HCT116 (cell line): ENCODE data around the gene PPP2R5B. TPM values are rescaled to one million over a fixed set of nuclear protein-coding genes. Genes with fewer than 3 reads are reported as not detected.

ENCODE experiments used
- ATAC-seq: fragments of 200-7000 bp; cut with Tn5 transposase; 2 replicates; pipeline ENCODE4 v1.9.1; 2020; ENCODE audit warnings: mild to moderate bottlenecking, moderate library complexity
- BruUV-seq: library from RNA; stranded (reverse); fragments of 400-500 nt; replicated peaks from 2 replicates; lab custom pipeline; 2021; lab: Mats Ljungman, UMichigan
- CTCF ChIA-PET: fragments of 300-600 bp; sonication (Branson Sonifier 250); formaldehyde crosslinking; loops from one replicate; lab custom pipeline; 2021; ENCODE audit warnings: antibody characterized with exemption; lab: Charles Lee
- POLR2A ChIA-PET: fragments of 300-600, 350-600 bp; sonication (Branson Sonifier 250); formaldehyde crosslinking; loops from one replicate; lab custom pipeline; 2021; ENCODE audit warnings: antibody characterized with exemption; lab: Charles Lee
- RAD21 ChIA-PET, 2 experiments: fragments of 300-600 bp; sonication (Branson Sonifier 250); formaldehyde crosslinking; loops; one replicate each; lab custom pipeline; 2023; ENCODE audit warnings: low total read pairs in 2 of 2; ENCODE audit not compliant: uncharacterized antibody in 2 of 2, unreplicated experiment in 2 of 2, low non-redundant PET in 1 of 2; lab: Charles Lee
- DNase-seq: peaks from one replicate; pipeline ENCODE4 v3.0.0-alpha.2; 2010; ENCODE audit warnings: low read depth, low spot score
- H2AFZ ChIP-seq: fragments of 200-600 bp; shearing (Covaris generic), sonication (generic); 2 replicates; pipeline ENCODE4 v1.6.1; 2017; ENCODE audit warnings: low read depth, mixed run types, mixed read lengths, antibody characterized with exemption, low read length; ENCODE audit not compliant: poor library complexity, severe bottlenecking
- H3K27ac ChIP-seq: 2 replicates; pipeline ENCODE4 v1.5.1; 2012; ENCODE audit warnings: low read depth, low read length
- H3K27me3 ChIP-seq: fragments of 200-600 bp; sonication (generic); 2 replicates; pipeline ENCODE4 v1.6.1; 2016; ENCODE audit warnings: mixed run types, low read length, mixed read lengths; ENCODE audit not compliant: insufficient read depth
- H3K36me3 ChIP-seq, 2 experiments: fragments of 200-500 bp in 1 of 2; fragments of 200-600 bp in 1 of 2; sonication (Bioruptor generic) in 1 of 2; sonication (generic) in 1 of 2; 2 replicates each; pipeline versions ENCODE4 v1.5.1 to v1.6.1; 2014 to 2016; ENCODE audit warnings: low read length in 2 of 2, inconsistent platforms in 1 of 2, mixed read lengths in 1 of 2, mixed run types in 1 of 2; ENCODE audit not compliant: insufficient read depth in 2 of 2, control insufficient read depth in 1 of 2
- H3K4me1 ChIP-seq, 2 experiments: fragments of 200-600 bp in 1 of 2; sonication (generic) in 1 of 2; 2 replicates each; pipeline versions ENCODE4 v1.5.1 to v1.6.1; 2012 to 2017; ENCODE audit warnings: low read length in 2 of 2, inconsistent platforms in 1 of 2, mild to moderate bottlenecking in 1 of 2, mixed read lengths in 1 of 2, mixed run types in 1 of 2, moderate library complexity in 1 of 2; ENCODE audit not compliant: insufficient read depth in 2 of 2, control insufficient read depth in 1 of 2
- H3K4me2 ChIP-seq: fragments of 200-600 bp; sonication (generic); 2 replicates; pipeline ENCODE4 v1.6.1; 2017; ENCODE audit warnings: mixed run types, low read length, mixed read lengths
- H3K4me3 ChIP-seq, 2 experiments: fragments of 200-600 bp in 1 of 2; sonication (generic) in 1 of 2; replicated peaks in 1 of 2; 2 replicates each; pipeline ENCODE4 v1.5.1; 2011 to 2016; ENCODE audit warnings: low read length in 2 of 2, control low read depth in 1 of 2, low read depth in 1 of 2, mild to moderate bottlenecking in 1 of 2, mixed read lengths in 1 of 2, mixed run types in 1 of 2
- H3K79me2 ChIP-seq: fragments of 200-600 bp; sonication (generic); 2 replicates; pipeline ENCODE4 v1.6.1; 2017; ENCODE audit warnings: mild to moderate bottlenecking, mixed run types, low read length, moderate library complexity, mixed read lengths; ENCODE audit not compliant: insufficient read depth
- H3K9ac ChIP-seq: fragments of 200-600 bp; sonication (generic); 2 replicates; pipeline ENCODE4 v1.6.1; 2016; ENCODE audit warnings: low read length, mixed read lengths
- H3K9me2 ChIP-seq: fragments of 200-600 bp; sonication (generic), shearing (Covaris generic); 2 replicates; pipeline ENCODE4 v1.6.1; 2017; ENCODE audit warnings: mixed run types, mild to moderate bottlenecking, moderate library complexity; ENCODE audit not compliant: insufficient read depth
- H3K9me3 ChIP-seq, 2 experiments: fragments of 200-500 bp in 1 of 2; fragments of 200-600 bp in 1 of 2; sonication (Bioruptor generic) in 1 of 2; sonication (generic) in 1 of 2; 2 replicates each; pipeline ENCODE4 v1.6.1; 2014 to 2017; ENCODE audit warnings: low read length in 2 of 2, mixed read lengths in 2 of 2, inconsistent platforms in 1 of 2, low read depth in 1 of 2, mild to moderate bottlenecking in 1 of 2, mixed run types in 1 of 2, moderate library complexity in 1 of 2; ENCODE audit not compliant: control insufficient read depth in 1 of 2, insufficient read depth in 1 of 2
- H4K20me1 ChIP-seq: fragments of 200-600 bp; sonication (generic), shearing (Covaris generic); 2 replicates; pipeline ENCODE4 v1.6.1; 2017; ENCODE audit warnings: mixed run types, mild to moderate bottlenecking, moderate library complexity; ENCODE audit not compliant: insufficient read depth
- CBX3 ChIP-seq: IDR thresholded peaks from 2 replicates; pipeline ENCODE4 v1.6.1; 2012; ENCODE audit warnings: low read depth
- CEBPB ChIP-seq: IDR thresholded peaks from 2 replicates; pipeline ENCODE4 v1.6.1; 2012; ENCODE audit warnings: low read depth
- EGR1 ChIP-seq: IDR thresholded peaks from 2 replicates; pipeline ENCODE4 v1.6.1; 2012; ENCODE audit warnings: low read depth
- ELF1 ChIP-seq: IDR thresholded peaks from 2 replicates; pipeline ENCODE4 v1.6.1; 2012; ENCODE audit warnings: low read depth, borderline replicate concordance
- EZH2 ChIP-seq: fragments of 200-600 bp; sonication (generic); IDR thresholded peaks from 2 replicates; pipeline ENCODE4 v1.6.1; 2017; ENCODE audit warnings: antibody characterized with exemption, mixed run types
- EZH2phosphoT487 ChIP-seq: fragments of 200-600 bp; IDR thresholded peaks from 2 replicates; pipeline ENCODE4 v1.6.1; 2018; ENCODE audit warnings: antibody characterized with exemption, borderline replicate concordance
- POLR2A ChIP-seq: IDR thresholded peaks from 2 replicates; pipeline ENCODE4 v1.7.0; 2011; ENCODE audit warnings: borderline replicate concordance; ENCODE audit not compliant: insufficient read depth, insufficient read length; ENCODE audit errors: extremely low read depth
- POLR2AphosphoS5 ChIP-seq: IDR thresholded peaks from 2 replicates; pipeline ENCODE4 v1.6.1; 2011; ENCODE audit warnings: mild to moderate bottlenecking, low read depth, low read length, moderate library complexity
- TCF7L2 ChIP-seq: IDR thresholded peaks from 2 replicates; pipeline ENCODE4 v1.7.0; 2011; ENCODE audit warnings: borderline replicate concordance, inconsistent platforms; ENCODE audit not compliant: insufficient read depth, insufficient read length; ENCODE audit errors: extremely low read depth
- YY1 ChIP-seq: IDR thresholded peaks from 2 replicates; pipeline ENCODE4 v1.6.1; 2011; ENCODE audit warnings: low read length, low read depth, moderate library complexity, mild to moderate bottlenecking; ENCODE audit not compliant: insufficient replicate concordance; ENCODE audit errors: extremely low read depth
- ZFX ChIP-seq: fragments of 450-650 bp; IDR thresholded peaks from 2 replicates; pipeline ENCODE4 v1.6.1; 2017
- intact Hi-C: fragments of 100-400 bp; cut with micrococcal nuclease; formaldehyde crosslinking; loops from 2 replicates; pipeline ENCODE4 v1.10.0; 2022
- total RNA-seq: library from RNA; stranded (reverse); gene quantifications from one replicate; pipeline ENCODE4 v1.2.1, GENCODE V29; 2021; ENCODE audit not compliant: unreplicated experiment

Gene PPP2R5B
- total RNA-seq, 1 experiment from 2014 or later, result 10.9 TPM

DNA sequence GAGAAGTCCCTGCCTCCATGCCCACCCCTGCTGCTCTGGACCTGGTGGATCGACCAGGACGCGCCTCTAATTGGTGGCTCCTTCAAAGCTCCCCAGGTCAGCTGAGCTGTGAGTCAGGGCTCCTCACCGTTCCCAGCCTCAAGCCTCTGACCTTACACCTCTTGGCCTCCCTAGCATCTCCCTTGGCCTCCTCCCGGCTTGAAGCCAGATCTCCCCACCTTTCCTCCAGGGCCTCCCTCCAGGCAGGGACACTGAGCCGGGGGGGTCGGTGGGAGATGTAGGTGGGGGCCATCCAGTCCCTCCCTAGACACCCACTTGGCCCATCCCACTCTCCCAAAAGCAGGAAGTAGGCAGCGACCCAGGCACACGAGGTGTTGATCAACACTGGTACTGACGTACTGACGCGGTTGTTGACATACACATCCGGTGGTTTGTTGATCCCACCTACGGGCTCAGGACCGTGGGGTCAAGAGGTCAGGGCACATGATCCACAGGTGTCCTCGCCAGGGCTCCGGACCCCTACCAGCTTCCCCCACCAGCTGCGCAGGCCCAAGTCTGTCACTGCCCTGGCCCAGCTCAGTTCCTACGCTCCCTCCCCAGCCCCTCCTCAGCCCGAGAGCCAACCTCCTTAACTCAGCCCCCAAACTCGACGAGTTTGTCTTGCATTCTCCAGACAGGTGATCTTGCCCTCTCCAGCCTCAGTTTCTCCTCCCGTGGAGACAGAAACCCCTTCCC is 8.3 kb upstream of the PPP2R5B start:
- Histone ChIP-seq H3K4me3 (peak overlapping the region; percentile 82 to 84), H3K4me1 (peaks cover 16 to 29% of the 10 kb centered on the region in 2 experiments), H3K27ac (peak overlapping the region; percentile 54), H3K9me2 (no peaks in the 10 kb centered on the region), H3K9ac (peak overlapping the region; percentile 78), H4K20me1 (no peaks in the 10 kb centered on the region), H3K4me2 (peak overlapping the region; percentile 100), H3K27me3 (no peaks in the 10 kb centered on the region), H2AFZ (no peak overlapping the region), H3K36me3 (peaks cover 0 to 4% of the 10 kb centered on the region in 2 experiments; a peak in 2 of 4 replicates), H3K79me2 (peaks cover 13% of the 10 kb centered on the region; the same call in 1 of the 2 replicates), H3K9me3 (no peaks in the 10 kb centered on the region)
- no peak for DNase-seq
- peak; percentile 22 for ATAC-seq
- no TSS peak for BruUV-seq
- intact Hi-C loops, result loop anchor here (2.0 to 10.0 kb wide), 3 partner anchors 91 to 199 kb away; partner anchors contain the start of genes SNX15, TM7SF2 and ZNHIT2
- ChIA-PET CTCF (interaction anchor here (1.0 to 1.2 kb wide), 2 partner anchors 68 to 98 kb away, joined by 3 to 4 read pairs; partner anchors contain the start of gene ARL2), RAD21 (interaction anchor here in 1 of 2 experiments (0.6 kb wide), 1 partner anchor 127 kb away, joined by 7 read pairs; no protein-coding TSS in a partner anchor), POLR2A (interaction anchor here (1.3 kb wide), 1 partner anchor 69 kb away, joined by 3 read pairs; no protein-coding TSS in a partner anchor)
- no peak for TF ChIP-seq EZH2
- TF ChIP-seq POLR2AphosphoS5, result 0 out of 2 replicates have a peak, but pooled peaks have one; percentile 8

DNA sequence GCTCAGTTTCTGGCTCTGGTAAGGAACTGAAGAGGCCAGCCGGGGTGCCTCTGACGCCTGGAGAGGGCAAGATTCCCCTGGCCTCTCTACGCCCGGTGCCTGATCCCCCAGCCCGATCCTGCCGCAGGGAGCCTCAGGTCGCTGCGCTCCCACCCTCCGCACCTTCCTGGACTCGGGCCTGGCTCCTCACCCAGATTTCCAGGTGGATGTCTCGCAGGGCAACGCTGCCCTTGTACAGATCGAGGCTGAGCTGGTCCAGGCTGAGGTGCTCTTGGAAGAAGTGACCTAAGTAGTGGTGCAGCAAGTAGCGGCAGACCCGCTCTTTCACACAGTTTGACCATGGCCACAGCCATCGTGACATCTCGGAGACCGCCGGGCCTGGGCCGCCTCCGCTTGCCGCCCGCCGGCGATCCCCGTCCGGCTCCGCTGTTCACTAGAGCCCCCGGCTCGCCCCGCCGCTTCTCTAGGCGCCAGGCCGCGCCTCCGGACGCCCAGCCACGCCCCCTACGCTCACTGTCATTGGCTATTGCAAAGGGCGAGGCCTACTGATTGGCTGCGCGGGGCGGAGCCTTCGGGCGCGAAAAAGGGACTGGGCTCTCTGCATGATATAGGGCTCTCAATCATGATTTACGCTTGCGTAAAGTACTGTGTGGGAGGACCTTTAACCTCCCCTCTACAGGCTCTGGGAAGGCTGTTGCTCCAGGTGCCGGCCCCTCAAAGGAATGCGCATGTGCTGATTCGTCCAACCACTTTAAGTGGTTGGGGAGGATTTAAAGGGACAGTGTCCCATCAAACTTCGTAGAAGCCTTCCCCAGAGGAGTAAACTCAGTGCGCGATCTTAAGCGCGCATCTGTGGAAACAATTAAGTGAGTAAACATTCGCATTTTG is 7.5 kb upstream of the PPP2R5B start, which contains the start of gene ATG2A:
ATG2A (minus strand) TSS at position 435 of the 888 bp plus-strand sequence; CDS start at position 361, 74 bp downstream.
- ChIA-PET CTCF (interaction anchor here (1.0 to 2.8 kb wide), 2 partner anchors 80 to 97 kb away, joined by 4 to 7 read pairs; partner anchors contain the start of genes ARL2 and BATF2), RAD21 (interaction anchor here in 1 of 2 experiments (0.6 kb wide), 1 partner anchor 126 kb away, joined by 7 read pairs; no protein-coding TSS in a partner anchor), POLR2A (interaction anchor here (1.3 kb wide), 1 partner anchor 70 kb away, joined by 3 read pairs; no protein-coding TSS in a partner anchor)
- no peaks in the 10 kb centered on the region for H4K20me1 ChIP-seq
- ATAC-seq (peak; percentile 97), DNase-seq (peak; percentile 99)
- H3K36me3 ChIP-seq, result peaks cover 0 to 2% of the 10 kb centered on the region in 2 experiments; a peak in 1 of 4 replicates
- H3K27ac ChIP-seq, result peak within 1 kb of the TSS; percentile 69
- TF ChIP-seq EZH2phosphoT487 (no peak), ZFX (peak; percentile 100), ELF1 (no peak), POLR2AphosphoS5 (peak; percentile 88), EGR1 (no peak), CEBPB (no peak), YY1 (peak; percentile 23), POLR2A (peak; percentile 37), CBX3 (no peak), TCF7L2 (peak; percentile 89)
- H3K9ac ChIP-seq, result peak within 1 kb of the TSS; percentile 78
- no peaks in the 10 kb centered on the region for H3K27me3 ChIP-seq
- H3K9me3 ChIP-seq, result no peaks in the 10 kb centered on the region
- H2AFZ ChIP-seq, result peak within 1 kb of the TSS; percentile 52
- H3K4me3 ChIP-seq, result peak within 1 kb of the TSS; percentile 82 to 84
- intact Hi-C loops, result loop anchor here (2.0 to 10.0 kb wide), 3 partner anchors 90 to 198 kb away; partner anchors contain the start of genes SNX15, TM7SF2 and ZNHIT2
- peaks cover 16 to 29% of the 10 kb centered on the region in 2 experiments for H3K4me1 ChIP-seq
- H3K79me2 ChIP-seq, result peaks cover 13% of the 10 kb centered on the region; the same call in 1 of the 2 replicates
- BruUV-seq, result TSS peak; percentile 72
- no peaks in the 10 kb centered on the region for H3K9me2 ChIP-seq
- H3K4me2 ChIP-seq, result peak within 1 kb of the TSS; percentile 100
